ENCODE measurements around the gene KRT6A.

- no peak for TF ChIP-seq POLR2A (IDR thresholded peaks at IDR 0.05)
- TF ChIP-seq, protein P1, sequence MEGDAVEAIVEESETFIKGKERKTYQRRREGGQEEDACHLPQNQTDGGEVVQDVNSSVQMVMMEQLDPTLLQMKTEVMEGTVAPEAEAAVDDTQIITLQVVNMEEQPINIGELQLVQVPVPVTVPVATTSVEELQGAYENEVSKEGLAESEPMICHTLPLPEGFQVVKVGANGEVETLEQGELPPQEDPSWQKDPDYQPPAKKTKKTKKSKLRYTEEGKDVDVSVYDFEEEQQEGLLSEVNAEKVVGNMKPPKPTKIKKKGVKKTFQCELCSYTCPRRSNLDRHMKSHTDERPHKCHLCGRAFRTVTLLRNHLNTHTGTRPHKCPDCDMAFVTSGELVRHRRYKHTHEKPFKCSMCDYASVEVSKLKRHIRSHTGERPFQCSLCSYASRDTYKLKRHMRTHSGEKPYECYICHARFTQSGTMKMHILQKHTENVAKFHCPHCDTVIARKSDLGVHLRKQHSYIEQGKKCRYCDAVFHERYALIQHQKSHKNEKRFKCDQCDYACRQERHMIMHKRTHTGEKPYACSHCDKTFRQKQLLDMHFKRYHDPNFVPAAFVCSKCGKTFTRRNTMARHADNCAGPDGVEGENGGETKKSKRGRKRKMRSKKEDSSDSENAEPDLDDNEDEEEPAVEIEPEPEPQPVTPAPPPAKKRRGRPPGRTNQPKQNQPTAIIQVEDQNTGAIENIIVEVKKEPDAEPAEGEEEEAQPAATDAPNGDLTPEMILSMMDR (IDR thresholded peaks at IDR 0.05 in 4 of 5, conservative IDR thresholded peaks at IDR 0.05 in 1 of 5), result no peak
These were observed 1.5 kb upstream of the KRT6A start for GRCh38 chr12:52494518-52494917.

Data from gastrocnemius medialis (tissue), 4 donors.